Measurements from ENCODE around the gene EVA1C. TPM values are rescaled to one million over a fixed set of nuclear protein-coding genes. Genes with fewer than 3 reads are reported as not detected.
A peak's percentile ranks its signal among the peaks of the same experiment; 100 is the strongest.
"Not testable (repeated sequence)": the region's sequence is repeated elsewhere in the genome, so short reads cannot be mapped to it uniquely, and the experiment has no call there.

EVA1C gene
- total RNA-seq, 2 donors from 2014 or later, result 22.1 to 52.8 TPM

GRCh38 chr21:32475162-32475812, 62.8 kb downstream of the EVA1C start:
- ATAC-seq (peak; percentile 57), DNase-seq (no peak)
- intact Hi-C loops (cut with DNase I), result no loop called here

- ATAC-seq (no peak), DNase-seq (no peak)
- intact Hi-C loops (cut with DNase I), result no loop called here
Measured at GRCh38 chr21:32476661-32477423, 64.3 kb downstream of the EVA1C start.

- intact Hi-C loops (cut with DNase I), result no loop called here
- ATAC-seq (no peak), DNase-seq (no peak)
Measured at GRCh38 chr21:32477424-32477745, 64.9 kb downstream of the EVA1C start.

GRCh38 chr21:32481875-32482408, 69.4 kb downstream of the EVA1C start:
- ATAC-seq, result no peak
- intact Hi-C loops (cut with DNase I), result no loop called here
- no peak for DNase-seq

- ATAC-seq (no peak), DNase-seq (no peak)
- intact Hi-C loops (cut with DNase I), result no loop called here
Measured at GRCh38 chr21:32482565-32483292, 70.2 kb downstream of the EVA1C start.

GRCh38 chr21:32483293-32483595, 70.7 kb downstream of the EVA1C start:
- intact Hi-C loops (cut with DNase I), result no loop called here
- ATAC-seq (no peak), DNase-seq (no peak)

GRCh38 chr21:32484706-32485380, 72.3 kb downstream of the EVA1C start:
- DNase-seq, result no peak
- intact Hi-C loops (cut with DNase I), result no loop called here
- peak; percentile 44 to 57 for ATAC-seq

GRCh38 chr21:32492376-32492775, 79.9 kb downstream of the EVA1C start:
- DNase-seq (no peak), ATAC-seq (no peak)
- intact Hi-C loops (cut with DNase I), result no loop called here

- DNase-seq, result no peak
- no peak for ATAC-seq
- intact Hi-C loops (cut with DNase I), result no loop called here
Measured at GRCh38 chr21:32494934-32495709, 82.6 kb downstream of the EVA1C start.

- intact Hi-C loops (cut with DNase I), result no loop called here
- ATAC-seq (no peak), DNase-seq (no peak)
Measured at GRCh38 chr21:32496568-32496967, 84.1 kb downstream of the EVA1C start.

GRCh38 chr21:32499249-32500055, 86.9 kb downstream of the EVA1C start:
- ATAC-seq, result peak; percentile 54 to 79
- intact Hi-C loops (cut with DNase I), result no loop called here

GRCh38 chr21:32503641-32504040, 91.1 kb downstream of the EVA1C start:
- ATAC-seq; DNase-seq; intact Hi-C loops (cut with DNase I): not testable (repeated sequence)

More at GRCh38 chr21:32499249-32500055, 86.9 kb downstream of the EVA1C start:
- peak; percentile 63 for DNase-seq

- DNase-seq; intact Hi-C loops (cut with DNase I); ATAC-seq: not testable (repeated sequence)
Measured at GRCh38 chr21:32505767-32506166, 93.3 kb downstream of the EVA1C start.

- ATAC-seq; DNase-seq; intact Hi-C loops (cut with DNase I): not testable (repeated sequence)
Measured at GRCh38 chr21:32506411-32506965, 94.0 kb downstream of the EVA1C start.

GRCh38 chr21:32507342-32507919, 94.9 kb downstream of the EVA1C start:
- intact Hi-C loops (cut with DNase I), result no loop called here
- DNase-seq (no peak), ATAC-seq (no peak)

- intact Hi-C loops (cut with DNase I); ATAC-seq; DNase-seq: not testable (repeated sequence)
Measured at GRCh38 chr21:32508036-32508435, 95.5 kb downstream of the EVA1C start.

- intact Hi-C loops (cut with DNase I), result no loop called here
- ATAC-seq (peak in 1 of 2 donors; percentile 34), DNase-seq (no peak)
Measured at GRCh38 chr21:32508558-32508957, 96.1 kb downstream of the EVA1C start.

Measured in left cardiac atrium (tissue), 4 donors.